ENCODE data around the gene ADNP. TPM values are rescaled to one million over a fixed set of nuclear protein-coding genes. Genes with fewer than 3 reads are reported as not detected.
A peak's percentile ranks its signal among the peaks of the same experiment; 100 is the strongest.
"Not testable (repeated sequence)": the region's sequence is repeated elsewhere in the genome, so short reads cannot be mapped to it uniquely, and the experiment has no call there.

ADNP gene
- total RNA-seq (2014; rRNA removed; shearing (Covaris generic)), result 21.1 and 47.8 TPM in 2 replicates

DNA sequence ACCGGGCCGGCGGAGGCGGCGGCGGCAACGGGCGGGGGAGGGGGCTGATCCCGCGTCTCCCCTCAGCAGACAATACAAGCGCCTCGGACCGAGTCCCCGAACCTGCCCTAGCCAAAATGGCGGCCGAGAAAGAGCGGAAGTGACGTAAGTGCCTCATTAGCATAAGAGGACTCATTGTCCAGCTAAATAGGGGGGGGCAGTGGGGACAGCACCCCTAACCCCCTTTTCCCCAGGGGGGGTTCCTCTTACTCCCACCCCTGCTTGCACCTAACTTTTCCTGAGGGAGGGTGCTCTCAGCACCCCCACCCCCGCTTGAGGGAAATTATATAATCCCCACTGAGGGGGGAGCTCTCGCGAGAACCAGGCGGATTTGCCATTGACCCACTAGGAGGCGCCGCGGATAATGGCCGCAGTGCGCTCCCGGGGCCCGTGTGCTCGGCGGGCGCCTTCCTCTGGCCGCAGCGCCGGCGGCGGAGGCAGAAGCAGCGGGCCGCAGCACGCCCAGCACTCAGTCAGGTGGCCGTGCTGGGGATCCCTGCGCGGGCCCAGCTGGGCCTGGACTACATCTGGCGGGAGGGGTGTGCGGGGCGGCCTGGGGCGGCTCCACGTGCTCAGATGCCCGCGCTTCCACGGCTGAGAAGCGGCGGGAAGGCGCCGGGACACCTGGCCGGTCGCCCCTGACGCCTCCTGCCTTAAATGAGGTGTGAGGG is at the start of gene ADNP:
TSS of gene ADNP (minus strand) at position 132 of the 710 bp plus-strand sequence. CDS start 27,441 bp downstream, outside the sequence.
- peak; percentile 94 for DNase-seq (ENCODE audit: low read depth)

DNA sequence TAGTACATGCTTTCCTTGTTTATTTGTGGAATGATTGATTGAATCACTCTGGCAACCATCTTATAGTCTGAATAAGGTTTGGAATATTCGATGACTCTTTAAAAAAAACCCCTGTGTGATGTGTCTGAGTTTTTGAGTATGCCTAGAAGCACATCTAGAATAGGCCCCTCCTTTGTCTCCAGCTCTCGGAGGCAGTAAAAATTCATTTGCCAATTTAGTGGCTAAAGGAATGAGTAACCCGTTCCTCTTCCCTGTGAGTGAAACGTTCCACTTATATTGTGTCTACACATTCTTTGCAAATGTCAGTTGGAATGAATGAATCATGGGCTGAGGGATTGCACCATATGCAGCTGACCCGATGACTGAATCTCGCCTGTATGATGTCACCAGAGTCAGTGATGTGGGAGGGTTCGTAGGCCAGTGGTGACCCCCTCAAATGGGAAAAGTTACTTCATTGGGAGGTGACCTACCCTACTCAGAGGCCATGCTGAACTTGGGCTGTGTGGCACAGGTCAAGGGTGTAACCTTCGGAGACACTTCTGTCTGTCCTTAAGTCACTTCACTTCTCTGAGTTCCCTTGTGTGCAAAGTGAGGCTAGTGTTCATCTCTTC is 48.9 kb upstream of the ADNP start:
- DNase-seq (ENCODE audit: low read depth), result peak; percentile 100

DNA sequence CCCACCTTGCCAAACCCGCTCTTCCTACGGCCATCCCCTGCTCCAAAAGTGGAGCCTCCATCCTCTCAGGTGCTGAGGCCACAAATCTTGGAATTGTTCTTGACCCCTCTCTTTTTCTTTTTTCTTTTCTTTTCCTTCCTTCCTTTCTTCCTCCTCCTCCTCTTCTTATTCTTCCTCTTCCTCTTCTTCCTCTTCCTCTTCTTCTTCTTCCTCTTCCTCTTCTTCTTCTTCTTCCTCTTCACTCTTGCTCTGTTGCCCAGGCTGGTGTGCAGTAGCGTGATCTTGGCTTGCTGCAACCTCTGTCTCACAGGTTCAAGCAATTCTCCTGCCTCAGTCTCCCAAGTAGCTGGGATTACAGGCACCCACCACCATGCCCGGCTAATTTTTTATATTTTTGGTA is 47.3 kb upstream of the ADNP start:
- DNase-seq (ENCODE audit: low read depth), result not testable (repeated sequence)

DNA sequence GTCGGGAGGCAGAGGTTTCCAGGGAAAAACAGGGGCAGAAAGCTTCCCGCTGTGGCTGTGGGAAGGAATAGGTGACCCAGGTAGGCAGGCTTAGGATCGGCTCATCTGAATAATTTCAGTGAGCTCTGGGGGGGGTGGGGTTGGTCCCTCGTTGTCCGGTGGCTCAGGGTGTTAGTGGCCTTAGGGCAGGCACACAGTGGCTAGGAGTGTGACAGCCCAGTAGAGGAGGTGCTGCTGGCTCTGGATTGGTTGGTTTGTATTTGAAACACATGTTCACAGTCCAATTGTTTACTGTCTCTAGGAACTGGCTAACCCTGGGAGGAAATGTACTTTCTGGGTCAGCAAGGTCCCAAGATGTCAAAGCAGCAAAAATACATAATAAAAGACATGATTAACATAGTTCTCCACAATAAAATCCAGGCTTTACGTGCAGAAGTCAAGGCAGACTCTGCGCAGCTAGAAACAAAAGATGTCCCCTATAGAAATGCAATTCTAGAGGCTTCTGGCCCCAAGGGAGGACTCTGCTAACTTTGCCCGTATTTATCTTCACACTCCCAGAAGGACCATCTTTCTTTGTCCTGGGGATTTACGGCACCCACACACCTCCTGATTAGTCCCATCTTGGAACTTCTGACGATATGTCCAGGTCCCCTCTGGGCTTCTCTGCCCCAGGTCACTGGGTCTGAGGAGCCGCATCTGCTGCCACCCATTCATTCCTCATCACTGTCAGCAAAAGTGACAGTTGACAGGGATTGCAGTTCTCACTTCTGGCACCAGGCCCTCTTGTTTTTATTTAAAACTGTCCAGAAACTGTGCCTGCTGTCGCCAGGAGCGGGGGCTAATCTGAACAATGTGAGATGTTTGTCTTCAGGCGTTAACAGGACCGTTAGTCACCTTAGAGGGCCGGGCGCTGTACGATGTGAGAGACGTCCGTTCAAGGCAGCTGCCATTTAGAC is 46.1 kb upstream of the ADNP start:
- no peak for DNase-seq (ENCODE audit: low read depth)

DNA sequence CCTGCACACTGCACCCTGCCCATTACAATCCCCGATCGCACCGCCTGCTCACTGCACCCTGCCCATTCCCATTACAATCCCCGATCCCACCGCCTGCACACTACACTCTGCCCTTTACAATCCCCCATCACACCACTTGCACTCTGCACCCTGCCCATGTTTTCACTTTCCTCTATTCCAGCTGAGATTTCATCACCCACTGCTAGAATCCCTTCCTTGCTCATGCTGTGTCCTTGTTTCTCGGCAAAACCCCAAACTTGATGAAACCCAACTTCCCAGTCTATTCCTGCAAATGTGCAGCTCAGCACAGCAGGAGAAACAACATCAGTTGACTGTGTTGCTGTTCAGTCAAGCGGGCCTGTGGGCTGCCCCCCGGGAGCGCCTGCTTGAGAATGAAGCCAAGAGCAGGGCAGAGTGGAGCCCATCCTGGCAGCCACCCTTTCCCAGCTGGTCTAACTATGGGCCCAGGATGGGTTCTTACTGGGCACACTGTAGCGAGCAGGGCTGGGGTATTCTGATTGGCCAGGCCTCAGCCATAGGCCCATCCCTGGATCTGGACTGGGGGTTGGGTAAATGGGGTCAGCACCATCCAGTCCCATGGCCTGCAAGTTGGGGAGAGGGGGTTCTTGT is 44.6 kb upstream of the ADNP start:
- no peak for DNase-seq (ENCODE audit: low read depth)

DNA sequence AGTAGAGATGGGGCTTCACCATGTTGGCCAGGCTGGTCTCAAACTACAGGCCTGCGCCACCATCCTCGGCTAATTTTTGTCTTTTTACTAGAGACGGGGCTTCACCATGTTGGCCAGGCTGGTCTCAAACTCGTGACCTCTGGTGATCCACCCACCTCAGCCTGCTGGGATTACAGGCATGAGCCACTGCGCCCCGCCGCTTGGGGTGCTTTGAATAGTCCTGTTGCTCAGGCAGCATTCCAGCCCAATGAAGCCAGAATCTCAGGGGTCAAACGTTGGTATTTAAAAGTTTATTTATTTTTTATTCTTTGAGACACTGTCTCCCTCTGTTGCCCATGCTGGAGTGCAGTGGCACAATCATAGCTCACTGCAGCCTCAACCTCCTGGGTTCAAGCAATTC is 38.7 kb upstream of the ADNP start:
- DNase-seq (ENCODE audit: low read depth), result no peak

DNA sequence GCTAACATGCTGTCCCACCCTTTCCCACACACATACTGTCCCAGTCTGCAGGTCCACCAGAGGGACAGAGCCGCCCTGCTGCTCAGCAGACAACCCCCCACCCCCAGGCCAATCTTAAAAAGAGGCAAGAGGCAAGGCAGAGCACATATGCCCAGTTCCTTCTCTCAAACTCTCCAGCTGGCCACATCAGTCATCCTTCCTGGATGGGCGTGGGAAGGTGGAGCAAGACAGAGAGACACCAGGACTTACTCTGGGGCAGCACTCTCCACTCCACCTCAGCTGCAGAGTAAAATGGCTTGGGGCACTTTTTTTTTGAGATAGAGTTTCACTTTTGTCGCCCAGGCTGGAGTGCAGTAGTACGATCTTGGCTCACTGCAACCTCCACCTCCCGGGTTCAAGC is 38.2 kb upstream of the ADNP start:
- DNase-seq (ENCODE audit: low read depth), result no peak

DNA sequence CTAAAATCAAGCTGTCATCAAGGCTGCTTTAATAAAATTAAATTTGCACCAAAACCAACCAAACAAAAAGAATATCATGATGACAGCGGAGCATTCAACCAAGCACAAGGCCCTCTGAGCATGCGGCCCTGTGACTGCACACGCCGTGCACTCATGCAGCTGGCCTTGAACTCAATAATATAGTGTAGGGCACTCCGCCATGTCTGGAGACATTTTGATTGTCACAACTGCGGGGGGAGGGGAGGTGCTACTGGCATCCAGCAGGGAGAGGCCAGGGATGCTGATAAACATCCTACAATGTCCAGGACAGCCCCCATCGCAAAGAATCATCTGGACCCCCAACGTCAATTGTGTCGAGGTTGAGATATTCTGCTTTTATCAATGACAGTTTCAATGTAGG is 37.1 kb upstream of the ADNP start:
- DNase-seq (ENCODE audit: low read depth), result no peak

DNA sequence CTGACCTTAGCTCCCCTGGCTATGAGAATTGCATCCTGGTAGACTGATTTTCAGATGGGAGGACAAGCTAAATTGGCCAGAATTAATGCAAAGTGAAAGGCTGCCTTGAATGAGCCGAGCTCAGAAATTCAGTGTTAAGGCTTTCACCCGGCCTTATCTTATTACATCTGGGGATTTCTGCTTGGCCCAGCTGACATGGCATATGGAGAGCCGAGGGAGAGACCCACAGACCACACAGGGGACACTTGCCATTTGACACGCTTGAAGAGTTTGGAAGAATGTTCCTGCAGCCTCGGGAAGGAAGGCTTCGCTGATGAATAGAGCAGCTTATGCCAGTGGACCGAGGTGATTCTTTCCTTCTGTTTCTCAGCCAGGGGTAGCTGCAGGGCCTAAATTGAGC is 36.3 kb upstream of the ADNP start:
- peak; percentile 78 for DNase-seq (ENCODE audit: low read depth)

DNA sequence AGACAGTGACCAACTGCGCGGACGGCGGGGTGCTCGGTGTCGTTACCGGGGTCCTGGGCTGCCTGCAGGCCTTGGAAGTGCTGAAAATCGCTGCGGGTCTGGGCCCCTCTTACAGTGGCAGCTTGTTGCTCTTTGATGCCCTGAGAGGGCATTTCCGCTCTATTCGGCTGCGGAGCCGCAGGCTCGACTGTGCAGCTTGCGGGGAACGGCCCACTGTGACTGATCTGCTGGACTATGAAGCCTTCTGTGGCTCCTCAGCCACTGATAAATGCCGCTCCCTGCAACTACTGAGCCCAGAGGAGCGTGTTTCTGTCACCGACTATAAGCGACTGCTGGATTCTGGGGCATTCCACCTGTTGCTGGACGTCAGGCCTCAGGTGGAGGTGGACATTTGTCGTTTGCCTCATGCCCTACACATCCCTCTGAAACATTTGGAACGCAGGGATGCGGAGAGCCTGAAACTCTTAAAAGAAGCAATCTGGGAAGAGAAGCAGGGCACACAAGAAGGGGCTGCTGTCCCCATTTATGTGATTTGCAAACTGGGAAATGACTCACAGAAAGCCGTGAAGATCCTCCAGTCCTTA is 28.4 kb upstream of the ADNP start:
- DNase-seq (ENCODE audit: low read depth), result no peak

DNA sequence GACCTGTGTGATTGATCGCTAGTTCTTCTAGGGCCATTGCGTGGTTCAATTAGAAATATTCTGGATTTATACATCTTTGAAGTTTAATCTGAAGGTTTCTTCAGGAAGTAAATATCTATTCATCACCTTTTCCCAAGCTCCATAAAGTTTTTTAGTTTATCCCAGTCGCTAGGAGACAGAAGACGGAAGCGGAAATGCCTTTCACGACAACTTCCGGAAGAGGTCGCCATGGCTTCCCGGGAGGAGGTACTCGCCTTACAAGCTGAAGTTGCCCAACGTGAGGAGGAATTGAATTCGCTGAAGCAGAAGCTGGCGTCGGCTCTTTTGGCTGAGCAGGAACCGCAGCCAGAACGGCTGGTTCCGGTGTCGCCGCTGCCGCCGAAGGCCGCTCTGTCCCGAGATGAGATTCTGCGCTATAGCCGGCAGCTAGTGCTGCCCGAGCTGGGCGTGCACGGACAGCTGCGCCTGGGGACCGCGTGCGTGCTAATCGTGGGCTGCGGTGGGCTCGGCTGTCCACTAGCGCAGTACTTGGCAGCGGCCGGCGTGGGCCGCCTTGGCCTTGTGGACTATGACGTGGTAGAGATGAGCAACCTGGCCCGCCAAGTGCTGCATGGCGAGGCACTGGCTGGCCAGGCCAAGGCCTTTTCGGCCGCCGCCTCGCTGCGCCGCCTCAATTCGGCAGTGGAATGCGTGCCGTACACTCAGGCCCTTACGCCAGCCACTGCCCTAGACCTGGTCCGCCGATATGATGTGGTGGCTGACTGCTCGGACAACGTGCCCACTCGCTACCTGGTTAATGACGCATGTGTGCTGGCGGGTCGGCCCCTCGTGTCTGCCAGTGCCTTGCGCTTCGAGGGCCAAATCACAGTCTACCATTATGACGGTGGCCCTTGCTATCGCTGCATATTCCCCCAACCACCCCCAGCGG is 27.6 kb upstream of the ADNP start, which contains the start of gene MOCS3:
TSS of gene MOCS3 (plus strand) at position 204 of the 928 bp plus-strand sequence. CDS start at position 229, 25 bp downstream.
- peak; percentile 94 for DNase-seq (ENCODE audit: low read depth)

DNA sequence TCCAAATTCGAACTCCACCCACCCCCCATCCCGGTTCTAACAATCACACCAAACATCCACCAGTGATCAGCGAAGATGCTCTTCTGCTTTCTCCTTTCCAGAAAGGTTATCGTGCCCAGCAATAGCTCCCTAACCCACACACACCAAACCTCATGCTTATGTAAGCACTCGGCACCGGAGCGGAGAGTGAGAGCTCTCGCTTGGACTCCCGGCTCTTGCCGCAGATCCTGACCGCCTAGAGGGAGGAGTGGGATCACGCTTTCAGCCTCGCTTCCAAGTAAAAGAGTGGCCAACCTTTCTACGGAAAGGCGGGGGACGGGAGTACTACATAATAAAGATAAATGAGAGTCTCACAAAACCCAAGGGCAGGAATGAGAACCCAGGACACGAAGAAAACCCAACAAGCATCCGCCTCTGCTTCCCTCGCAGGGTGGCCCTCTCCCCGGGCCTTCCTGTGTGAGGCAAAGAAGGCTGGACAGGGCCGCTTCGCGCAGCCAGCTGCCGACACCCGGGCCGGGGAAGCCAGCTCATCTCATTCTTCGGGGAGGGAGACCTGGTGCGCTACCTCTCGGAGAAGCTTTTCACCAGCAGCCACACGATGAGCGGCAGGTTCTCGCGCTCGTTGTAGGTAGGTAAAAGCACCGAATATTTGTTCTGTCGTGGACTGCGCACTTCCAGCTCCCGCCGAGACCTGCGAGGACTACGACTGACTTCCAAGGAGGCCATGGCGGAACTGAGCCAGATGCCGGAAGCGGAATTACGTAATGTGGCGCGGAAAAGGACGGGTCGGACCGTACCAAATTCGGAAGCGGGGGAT is 26.8 kb upstream of the ADNP start, which contains the start of gene DPM1:
TSS of gene DPM1 (minus strand) at position 735 of the 817 bp plus-strand sequence. CDS start at position 726, 9 bp downstream.
- peak; percentile 86 for DNase-seq (ENCODE audit: low read depth)

DNA sequence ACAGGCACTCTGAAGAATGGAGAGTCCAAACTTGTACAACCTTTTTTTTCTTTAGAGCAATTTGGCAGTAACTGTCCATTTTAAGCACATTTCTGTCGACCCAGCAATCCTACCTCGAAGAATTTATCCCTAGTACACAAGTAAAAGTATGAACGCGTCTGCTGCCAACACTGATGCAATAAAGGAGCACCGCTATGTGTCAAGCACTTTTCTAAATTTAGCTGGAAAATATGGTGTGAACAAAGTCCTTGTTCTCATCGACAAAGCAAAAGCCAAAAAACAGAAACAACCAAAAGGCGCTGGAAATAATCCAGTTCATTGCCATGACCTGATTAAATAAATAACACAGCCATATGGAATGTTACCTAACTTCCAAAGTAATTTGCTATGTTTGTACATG is 26.0 kb upstream of the ADNP start:
- DNase-seq (ENCODE audit: low read depth), result no peak

DNA sequence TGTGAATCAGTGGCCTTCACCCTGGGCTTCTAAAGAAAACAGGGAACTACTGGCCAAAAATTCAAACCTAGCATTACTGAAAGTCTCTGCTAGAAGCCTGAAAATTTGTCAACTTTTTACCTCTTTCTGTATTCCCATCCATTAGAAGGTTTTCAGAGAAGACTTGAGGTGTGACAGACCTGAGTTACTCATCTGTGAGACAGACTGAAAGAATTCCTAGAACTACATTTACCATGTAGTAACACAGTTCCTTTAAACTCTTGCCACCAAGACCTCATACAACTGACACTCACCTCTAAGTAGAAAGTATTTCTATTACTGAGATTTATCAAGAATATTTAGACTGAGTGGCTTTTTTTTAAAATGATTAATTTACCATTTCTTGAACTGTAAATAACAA is 22.6 kb upstream of the ADNP start:
- no peak for DNase-seq (ENCODE audit: low read depth)

DNA sequence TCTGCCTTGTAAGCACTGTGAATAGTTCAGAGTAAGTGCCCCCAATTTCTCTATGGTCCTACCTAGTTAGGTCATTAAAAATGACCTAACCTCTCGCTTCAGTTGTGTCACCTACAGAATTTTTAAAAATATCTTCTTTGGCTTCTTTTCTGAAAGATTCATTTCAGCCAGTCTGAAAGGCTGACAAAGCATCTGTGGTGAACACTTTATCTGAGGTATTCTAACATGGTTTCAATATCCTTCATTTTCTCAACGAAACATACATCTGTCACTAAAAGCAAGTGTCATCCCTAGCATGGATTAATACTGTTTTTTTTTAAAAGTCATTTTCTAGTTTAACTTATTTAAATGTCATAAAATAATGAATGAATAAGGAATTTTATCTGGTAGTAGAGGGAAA is 22.0 kb upstream of the ADNP start:
- no peak for DNase-seq (ENCODE audit: low read depth)

DNA sequence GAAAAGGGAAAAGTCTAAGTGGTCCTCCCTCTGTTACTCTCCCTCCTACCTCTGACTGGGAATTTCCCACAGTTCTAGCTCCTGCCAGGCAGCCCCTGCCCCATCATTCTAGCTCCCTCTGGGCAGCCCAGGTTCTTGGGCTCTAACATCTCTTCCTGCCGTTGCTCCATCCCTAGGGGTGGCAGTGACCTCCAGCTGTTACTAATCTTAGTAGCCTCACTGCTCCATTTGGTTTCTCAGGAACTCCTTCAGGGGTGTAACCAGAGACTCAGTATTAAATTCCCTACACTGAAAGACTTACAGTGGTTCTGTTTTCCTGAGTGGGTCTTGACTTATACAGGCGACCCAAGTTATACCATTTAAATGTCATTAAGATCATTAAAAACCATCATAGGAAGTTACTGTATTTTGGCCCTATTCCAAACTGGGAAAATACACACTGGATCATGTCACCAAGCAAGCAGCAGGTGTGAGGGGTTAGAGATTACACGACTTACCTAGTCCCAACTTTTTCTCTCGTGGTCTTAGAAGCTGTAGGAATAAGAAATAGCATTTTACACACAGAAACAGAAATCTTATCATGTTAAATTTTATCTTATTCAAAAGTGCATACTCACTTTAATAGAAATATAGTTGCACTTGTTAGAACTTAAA is 17.0 kb upstream of the ADNP start:
- DNase-seq (ENCODE audit: low read depth), result no peak

DNA sequence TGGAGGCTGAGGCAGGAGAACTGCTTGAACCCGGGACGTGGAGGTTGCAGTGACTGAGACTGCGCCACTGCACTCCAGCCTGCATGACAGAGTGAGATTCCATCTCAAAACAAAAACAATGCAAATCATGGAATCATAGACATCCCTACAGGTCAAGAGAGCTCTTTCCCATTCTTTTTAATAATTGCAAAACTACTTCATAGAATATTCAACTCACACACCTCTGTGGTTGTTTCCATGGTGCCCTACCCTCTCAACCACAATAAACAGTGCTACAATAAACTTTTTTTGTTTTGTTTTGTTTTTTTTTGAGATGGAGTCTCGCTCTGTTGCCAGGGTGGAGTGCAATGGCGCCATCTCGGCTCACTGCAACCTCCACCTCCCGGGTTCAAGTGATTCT is 11.8 kb upstream of the ADNP start:
- peak; percentile 55 for DNase-seq (ENCODE audit: low read depth)

DNA sequence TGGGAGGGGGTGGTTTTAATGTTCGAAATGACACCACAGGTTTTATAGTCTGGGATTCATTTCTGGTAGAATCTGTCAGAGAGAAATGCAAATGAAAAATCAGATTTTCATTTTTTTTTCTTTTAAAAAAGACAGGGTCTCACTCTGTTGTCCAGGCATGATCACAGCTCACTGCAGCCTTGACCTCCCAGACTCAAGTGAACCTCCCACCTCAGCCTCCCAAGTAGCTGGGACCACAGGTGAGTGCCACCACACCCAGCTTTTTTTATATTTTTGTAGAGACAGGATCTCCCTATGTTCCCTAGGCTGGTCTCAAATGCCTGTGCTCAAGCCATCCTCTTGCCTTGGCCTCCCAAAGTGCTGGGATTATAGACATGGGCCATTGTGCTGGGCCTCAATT is 2.4 kb upstream of the ADNP start:
- DNase-seq (ENCODE audit: low read depth), result no peak

Measured in M059J (cell line).